ENCODE data around the gene PITPNC1. TPM values are rescaled to one million over a fixed set of nuclear protein-coding genes. Genes with fewer than 3 reads are reported as not detected.

The PITPNC1 gene
- total RNA-seq, 1 experiment from 2014 or later, result 20.8 TPM

GRCh38 chr17:67693811-67694210 is 316.7 kb downstream of the PITPNC1 start:
- Histone ChIP-seq H3K4me1 (ENCODE audit: control insufficient read depth, insufficient read depth, low read length) (no peaks in the 10 kb centered on the region), H3K27me3 (ENCODE audit: control insufficient read depth, insufficient read depth, low read length) (no peaks in the 10 kb centered on the region), H3K36me3 (ENCODE audit: control insufficient read depth, insufficient read depth, low read length) (no peaks in the 10 kb centered on the region), H3K4me3 (ENCODE audit: low read depth in 2 of 2, low read length in 2 of 2) (no peak overlapping the region), H3K27ac (ENCODE audit: low read length) (no peak overlapping the region), H3K9me3 (ENCODE audit: control insufficient read depth, insufficient read depth, low read depth, low read length) (no peaks in the 10 kb centered on the region)
- ATAC-seq, result no peak
- intact Hi-C loops (cut with micrococcal nuclease; ENCODE audit: unreplicated experiment) (no loop called here), in situ Hi-C loops (cut with HindIII; ENCODE audit: low pct_unique_long_range_greater_than_20kb, low sequenced_read_pairs) (no loop called here)
- TF ChIP-seq TCF7L2 (IDR thresholded peaks at IDR 0.05; ENCODE audit: low read depth, low read length) (no peak), SIN3A (IDR thresholded peaks at IDR 0.05; ENCODE audit: borderline replicate concordance, insufficient read depth, low read depth, low read length) (no peak), POLR2AphosphoS5 (IDR thresholded peaks at IDR 0.05; ENCODE audit: low read depth, low read length) (no peak), CTCF (IDR thresholded peaks at IDR 0.05) (no peak), REST (IDR thresholded peaks at IDR 0.05; ENCODE audit: insufficient read depth in 1 of 2, low read depth in 2 of 2, low read length in 1 of 2) (no peak)
- ChIA-PET CTCF (no interaction called here), POLR2A (no interaction called here)
- DNase-seq (ENCODE audit: low read depth, low spot score), result no peak
- no TSS peak for BruUV-seq (replicated peaks)

- Histone ChIP-seq H3K4me3 (ENCODE audit: low read depth in 2 of 2, low read length in 2 of 2) (no peak overlapping the region), H3K36me3 (ENCODE audit: control insufficient read depth, insufficient read depth, low read length) (no peaks in the 10 kb centered on the region), H3K27ac (ENCODE audit: low read length) (no peak overlapping the region), H3K9me3 (ENCODE audit: control insufficient read depth, insufficient read depth, low read depth, low read length) (no peaks in the 10 kb centered on the region), H3K4me1 (ENCODE audit: control insufficient read depth, insufficient read depth, low read length) (no peaks in the 10 kb centered on the region), H3K27me3 (ENCODE audit: control insufficient read depth, insufficient read depth, low read length) (no peaks in the 10 kb centered on the region)
- in situ Hi-C loops (cut with HindIII; ENCODE audit: low pct_unique_long_range_greater_than_20kb, low sequenced_read_pairs) (no loop called here), intact Hi-C loops (cut with micrococcal nuclease; ENCODE audit: unreplicated experiment) (no loop called here)
- DNase-seq (ENCODE audit: low read depth, low spot score), result no peak
- no peak for ATAC-seq
- BruUV-seq (replicated peaks), result no TSS peak
- no peak for TF ChIP-seq TCF7L2 (IDR thresholded peaks at IDR 0.05; ENCODE audit: low read depth, low read length)
- TF ChIP-seq REST (IDR thresholded peaks at IDR 0.05; ENCODE audit: insufficient read depth in 1 of 2, low read depth in 2 of 2, low read length in 1 of 2), result no peak
- no peak for TF ChIP-seq POLR2AphosphoS5 (IDR thresholded peaks at IDR 0.05; ENCODE audit: low read depth, low read length)
- TF ChIP-seq CTCF (IDR thresholded peaks at IDR 0.05), result no peak
- TF ChIP-seq SIN3A (IDR thresholded peaks at IDR 0.05; ENCODE audit: borderline replicate concordance, insufficient read depth, low read depth, low read length), result no peak
- CTCF ChIA-PET, result no interaction called here
- POLR2A ChIA-PET, result no interaction called here
Observed at GRCh38 chr17:67696347-67696746, 319.3 kb downstream of the PITPNC1 start.

Data from Panc1 (cell line).